PFSK-1 (cell line): Measurements from ENCODE around the gene PRIM1.

Experiments used
- FOXP2 ChIP-seq: optimal IDR thresholded peaks from 2 replicates; pipeline ENCODE3; 2011; ENCODE audit warnings: borderline replicate concordance, control low read depth, inconsistent platforms; ENCODE audit not compliant: insufficient read depth; ENCODE audit errors: extremely low read length, extremely low read depth
- POLR2AphosphoS5 ChIP-seq: IDR thresholded peaks from 2 replicates; pipeline ENCODE4 v1.6.1; 2012; ENCODE audit warnings: low read depth, mild to moderate bottlenecking, control low read depth, low read length, moderate library complexity
- SIN3A ChIP-seq: IDR thresholded peaks from 2 replicates; pipeline ENCODE4 v1.6.1; 2012; ENCODE audit warnings: mild to moderate bottlenecking, low read length, moderate library complexity, borderline replicate concordance; ENCODE audit not compliant: insufficient read depth
- TAF1 ChIP-seq: IDR thresholded peaks from 2 replicates; pipeline ENCODE4 v1.6.1; 2012; ENCODE audit warnings: low read length, control low read depth, borderline replicate concordance; ENCODE audit not compliant: insufficient read depth
- TF ChIP-seq, protein P1 (sequence below), 2 experiments: IDR thresholded peaks; 2 replicates each; pipeline versions ENCODE4 v1.6.1 to v1.8.0; 2011 to 2012; ENCODE audit warnings: low read depth in 2 of 2, low read length in 2 of 2, control low read depth in 1 of 2, inconsistent platforms in 1 of 2, mild to moderate bottlenecking in 1 of 2, moderate library complexity in 1 of 2; ENCODE audit not compliant: insufficient read depth in 1 of 2

PRIM1 gene

GRCh38 chr12:56682323-56682722, 69.8 kb downstream of the PRIM1 start:
- no peak for TF ChIP-seq FOXP2
- no peak for TF ChIP-seq TAF1
- TF ChIP-seq, protein P1, sequence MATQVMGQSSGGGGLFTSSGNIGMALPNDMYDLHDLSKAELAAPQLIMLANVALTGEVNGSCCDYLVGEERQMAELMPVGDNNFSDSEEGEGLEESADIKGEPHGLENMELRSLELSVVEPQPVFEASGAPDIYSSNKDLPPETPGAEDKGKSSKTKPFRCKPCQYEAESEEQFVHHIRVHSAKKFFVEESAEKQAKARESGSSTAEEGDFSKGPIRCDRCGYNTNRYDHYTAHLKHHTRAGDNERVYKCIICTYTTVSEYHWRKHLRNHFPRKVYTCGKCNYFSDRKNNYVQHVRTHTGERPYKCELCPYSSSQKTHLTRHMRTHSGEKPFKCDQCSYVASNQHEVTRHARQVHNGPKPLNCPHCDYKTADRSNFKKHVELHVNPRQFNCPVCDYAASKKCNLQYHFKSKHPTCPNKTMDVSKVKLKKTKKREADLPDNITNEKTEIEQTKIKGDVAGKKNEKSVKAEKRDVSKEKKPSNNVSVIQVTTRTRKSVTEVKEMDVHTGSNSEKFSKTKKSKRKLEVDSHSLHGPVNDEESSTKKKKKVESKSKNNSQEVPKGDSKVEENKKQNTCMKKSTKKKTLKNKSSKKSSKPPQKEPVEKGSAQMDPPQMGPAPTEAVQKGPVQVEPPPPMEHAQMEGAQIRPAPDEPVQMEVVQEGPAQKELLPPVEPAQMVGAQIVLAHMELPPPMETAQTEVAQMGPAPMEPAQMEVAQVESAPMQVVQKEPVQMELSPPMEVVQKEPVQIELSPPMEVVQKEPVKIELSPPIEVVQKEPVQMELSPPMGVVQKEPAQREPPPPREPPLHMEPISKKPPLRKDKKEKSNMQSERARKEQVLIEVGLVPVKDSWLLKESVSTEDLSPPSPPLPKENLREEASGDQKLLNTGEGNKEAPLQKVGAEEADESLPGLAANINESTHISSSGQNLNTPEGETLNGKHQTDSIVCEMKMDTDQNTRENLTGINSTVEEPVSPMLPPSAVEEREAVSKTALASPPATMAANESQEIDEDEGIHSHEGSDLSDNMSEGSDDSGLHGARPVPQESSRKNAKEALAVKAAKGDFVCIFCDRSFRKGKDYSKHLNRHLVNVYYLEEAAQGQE (IDR thresholded peaks at IDR 0.05; ENCODE audit: insufficient read depth in 1 of 2, low read depth in 2 of 2, low read length in 2 of 2): no peak
- no peak for TF ChIP-seq POLR2AphosphoS5
- no peak for TF ChIP-seq SIN3A
